HG02759 (cell line): Measurements from ENCODE around the gene FRMPD2.

Source experiments
- ATAC-seq: cut with Tn5 transposase; IDR thresholded peaks from one replicate; pipeline ENCODE4 v1.9.1; 2021; ENCODE audit warnings: mild to moderate bottlenecking, moderate library complexity; ENCODE audit not compliant: unreplicated experiment

The FRMPD2 gene, protein sequence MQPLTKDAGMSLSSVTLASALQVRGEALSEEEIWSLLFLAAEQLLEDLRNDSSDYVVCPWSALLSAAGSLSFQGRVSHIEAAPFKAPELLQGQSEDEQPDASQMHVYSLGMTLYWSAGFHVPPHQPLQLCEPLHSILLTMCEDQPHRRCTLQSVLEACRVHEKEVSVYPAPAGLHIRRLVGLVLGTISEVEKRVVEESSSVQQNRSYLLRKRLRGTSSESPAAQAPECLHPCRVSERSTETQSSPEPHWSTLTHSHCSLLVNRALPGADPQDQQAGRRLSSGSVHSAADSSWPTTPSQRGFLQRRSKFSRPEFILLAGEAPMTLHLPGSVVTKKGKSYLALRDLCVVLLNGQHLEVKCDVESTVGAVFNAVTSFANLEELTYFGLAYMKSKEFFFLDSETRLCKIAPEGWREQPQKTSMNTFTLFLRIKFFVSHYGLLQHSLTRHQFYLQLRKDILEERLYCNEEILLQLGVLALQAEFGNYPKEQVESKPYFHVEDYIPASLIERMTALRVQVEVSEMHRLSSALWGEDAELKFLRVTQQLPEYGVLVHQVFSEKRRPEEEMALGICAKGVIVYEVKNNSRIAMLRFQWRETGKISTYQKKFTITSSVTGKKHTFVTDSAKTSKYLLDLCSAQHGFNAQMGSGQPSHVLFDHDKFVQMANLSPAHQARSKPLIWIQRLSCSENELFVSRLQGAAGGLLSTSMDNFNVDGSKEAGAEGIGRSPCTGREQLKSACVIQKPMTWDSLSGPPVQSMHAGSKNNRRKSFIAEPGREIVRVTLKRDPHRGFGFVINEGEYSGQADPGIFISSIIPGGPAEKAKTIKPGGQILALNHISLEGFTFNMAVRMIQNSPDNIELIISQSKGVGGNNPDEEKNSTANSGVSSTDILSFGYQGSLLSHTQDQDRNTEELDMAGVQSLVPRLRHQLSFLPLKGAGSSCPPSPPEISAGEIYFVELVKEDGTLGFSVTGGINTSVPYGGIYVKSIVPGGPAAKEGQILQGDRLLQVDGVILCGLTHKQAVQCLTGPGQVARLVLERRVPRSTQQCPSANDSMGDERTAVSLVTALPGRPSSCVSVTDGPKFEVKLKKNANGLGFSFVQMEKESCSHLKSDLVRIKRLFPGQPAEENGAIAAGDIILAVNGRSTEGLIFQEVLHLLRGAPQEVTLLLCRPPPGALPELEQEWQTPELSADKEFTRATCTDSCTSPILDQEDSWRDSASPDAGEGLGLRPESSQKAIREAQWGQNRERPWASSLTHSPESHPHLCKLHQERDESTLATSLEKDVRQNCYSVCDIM (N-terminal part only)

GRCh38 chr10:48274636-48275035, at the start of gene FRMPD2:
FRMPD2 (minus strand) TSS chr10:48274696; CDS start chr10:48274567, 129 bp downstream.
- no peak for ATAC-seq

- ATAC-seq = no peak
These were observed 47.5 kb upstream of the FRMPD2 start for GRCh38 chr10:48322017-48322416.

- ATAC-seq = no peak
These were observed 43.0 kb upstream of the FRMPD2 start for GRCh38 chr10:48317321-48317990.

- no peak for ATAC-seq
These were observed 41.7 kb upstream of the FRMPD2 start for GRCh38 chr10:48316236-48316635.

GRCh38 chr10:48314107-48314506, 39.6 kb upstream of the FRMPD2 start:
- no peak for ATAC-seq

DNA sequence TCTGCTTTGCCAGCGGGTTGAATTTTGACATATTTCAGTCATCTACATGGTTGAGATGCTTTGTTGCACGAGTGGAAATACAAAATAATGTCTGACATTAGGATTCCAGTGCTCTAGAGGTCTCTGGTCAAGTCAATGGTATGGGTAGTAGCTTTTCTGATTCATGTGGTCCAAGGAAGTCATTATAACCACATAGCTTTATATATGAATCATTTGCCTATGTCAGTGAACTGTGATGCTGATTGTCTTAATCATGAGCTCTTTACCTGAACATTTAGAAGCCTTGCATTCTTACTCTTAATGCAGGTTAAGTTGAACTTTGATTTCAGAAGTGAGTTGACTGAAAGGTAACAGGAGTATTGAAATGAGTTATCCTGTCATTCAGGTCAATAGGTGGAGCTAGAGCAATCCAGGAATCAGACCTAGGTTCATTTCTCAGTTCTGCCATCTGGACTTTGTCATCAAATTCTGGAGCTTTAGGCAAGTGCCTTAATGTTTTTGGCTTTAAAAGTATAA, 35.3 kb upstream of the FRMPD2 start:
- no peak for ATAC-seq

- ATAC-seq = no peak
These were observed 33.2 kb upstream of the FRMPD2 start for GRCh38 chr10:48307711-48308018.

- peak; percentile 37 for ATAC-seq
These were observed 32.6 kb upstream of the FRMPD2 start for GRCh38 chr10:48306870-48307710.

DNA sequence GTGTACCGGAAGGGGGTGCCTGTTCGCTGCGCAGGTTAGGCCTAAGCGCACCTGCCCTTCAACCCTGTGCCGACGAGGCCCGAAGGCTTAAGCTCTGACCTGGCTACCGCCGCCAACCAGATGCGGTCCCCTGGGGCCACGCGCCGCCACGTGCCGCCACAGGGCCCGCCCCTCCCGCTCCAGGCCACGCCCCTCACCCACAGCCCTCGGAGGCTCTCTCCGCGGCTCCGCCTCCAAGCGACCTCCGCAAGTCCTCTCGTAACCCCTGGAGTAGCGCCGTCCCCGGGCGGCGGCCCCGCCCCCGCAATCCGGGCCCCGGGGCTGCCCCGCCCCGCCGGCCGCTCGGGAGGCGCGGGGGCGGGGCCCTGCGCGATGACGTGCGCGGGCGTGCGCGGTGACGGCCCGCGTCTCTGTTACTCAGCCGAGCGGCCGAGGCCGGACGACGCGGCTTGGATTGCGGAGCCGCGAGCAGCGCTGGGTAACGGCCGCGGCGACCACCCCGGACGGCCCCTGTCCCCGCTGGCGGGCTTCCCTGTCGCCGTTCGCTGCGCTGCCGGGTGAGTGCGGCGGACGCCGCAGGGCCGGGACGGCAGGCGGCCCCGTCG, 31.9 kb upstream of the FRMPD2 start, which contains the start of gene MAPK8:
Gene MAPK8 (plus strand): TSS at position 413 of the 605 bp plus-strand sequence. CDS start 94,984 bp downstream, outside the sequence.
- peak; percentile 85 for ATAC-seq

DNA sequence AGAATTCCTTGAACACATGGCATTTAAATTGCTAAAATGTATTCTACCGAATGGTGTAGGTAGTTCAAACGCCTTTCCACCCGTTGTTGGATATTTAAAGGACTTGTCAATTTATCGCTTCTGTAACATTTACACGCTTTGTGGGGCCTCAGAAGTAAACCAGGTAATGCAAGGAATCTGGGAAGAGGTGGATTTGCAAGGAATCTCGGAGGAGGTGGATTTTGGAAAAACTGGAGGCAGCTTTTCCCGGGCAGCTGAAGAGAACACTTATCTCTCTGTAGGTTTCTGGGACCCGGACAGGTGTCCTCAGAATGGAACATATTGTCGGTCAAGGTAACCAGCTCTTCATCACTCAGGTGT, 31.4 kb upstream of the FRMPD2 start:
- no peak for ATAC-seq

DNA sequence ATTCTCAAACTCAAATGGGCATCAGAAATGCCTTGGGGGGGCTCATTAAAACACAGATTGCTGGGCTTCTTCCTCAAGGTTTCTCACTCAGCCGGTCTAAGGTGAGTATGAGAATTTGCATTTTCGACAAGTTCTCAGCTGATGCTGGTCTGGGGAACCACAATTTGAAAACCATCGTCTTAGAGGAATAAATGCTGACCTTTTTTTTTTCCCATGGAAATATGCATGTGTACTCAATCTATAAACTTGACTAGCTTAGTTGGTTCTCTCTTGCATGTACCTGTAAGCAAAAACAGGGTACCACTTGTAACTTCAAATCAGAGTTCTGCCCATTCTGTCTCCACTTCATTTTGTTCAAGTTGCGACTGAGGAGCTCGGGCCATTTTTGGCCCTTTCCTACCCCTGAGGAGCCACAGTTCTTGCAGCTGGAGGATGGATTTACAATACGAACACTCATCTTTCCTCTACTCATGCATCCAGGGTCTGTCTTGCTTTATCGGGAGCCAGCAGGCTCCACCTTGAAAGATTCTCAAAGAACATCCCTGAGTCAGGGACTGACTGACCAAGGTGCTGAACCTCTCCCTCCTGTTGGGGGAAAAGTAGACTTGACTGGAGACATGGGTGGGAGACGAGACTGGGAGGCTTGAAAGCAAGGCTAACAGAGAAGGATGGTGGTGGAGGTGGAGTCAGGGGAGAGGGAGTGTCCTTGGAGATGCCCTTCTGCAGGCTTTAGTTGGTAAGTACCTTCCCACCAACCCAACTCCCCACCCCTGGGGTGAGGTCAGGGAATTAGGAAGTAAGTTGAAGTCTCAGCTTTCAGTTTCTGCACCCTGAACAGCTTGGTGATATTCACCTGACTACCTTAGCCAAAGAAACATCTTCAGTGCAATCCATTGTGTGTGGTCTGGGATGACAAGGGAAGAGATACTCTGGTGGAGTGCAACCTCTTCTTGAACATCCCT, 28.3 kb upstream of the FRMPD2 start:
- ATAC-seq = no peak

- ATAC-seq = no peak
These were observed 26.1 kb upstream of the FRMPD2 start for GRCh38 chr10:48300556-48300955.

DNA sequence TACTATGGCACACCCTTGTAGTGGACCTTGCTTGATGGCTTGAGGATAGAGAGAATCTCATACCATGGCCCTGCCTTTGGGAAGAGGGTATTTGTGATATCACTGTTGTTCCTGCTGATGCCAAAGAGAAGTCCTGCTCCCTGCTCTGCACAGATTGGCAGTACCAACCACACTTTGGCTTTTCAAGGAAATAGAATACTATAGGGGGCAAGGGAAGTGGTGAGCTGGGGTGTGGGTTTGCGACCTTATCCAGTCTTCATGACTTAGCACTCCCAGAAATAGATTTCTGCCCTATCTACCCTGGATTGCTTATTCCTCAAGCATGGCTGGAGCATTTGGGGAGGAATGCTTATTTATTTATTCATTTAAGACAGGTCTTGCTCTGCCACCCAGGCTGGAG, 25.2 kb upstream of the FRMPD2 start:
- ATAC-seq = no peak

DNA sequence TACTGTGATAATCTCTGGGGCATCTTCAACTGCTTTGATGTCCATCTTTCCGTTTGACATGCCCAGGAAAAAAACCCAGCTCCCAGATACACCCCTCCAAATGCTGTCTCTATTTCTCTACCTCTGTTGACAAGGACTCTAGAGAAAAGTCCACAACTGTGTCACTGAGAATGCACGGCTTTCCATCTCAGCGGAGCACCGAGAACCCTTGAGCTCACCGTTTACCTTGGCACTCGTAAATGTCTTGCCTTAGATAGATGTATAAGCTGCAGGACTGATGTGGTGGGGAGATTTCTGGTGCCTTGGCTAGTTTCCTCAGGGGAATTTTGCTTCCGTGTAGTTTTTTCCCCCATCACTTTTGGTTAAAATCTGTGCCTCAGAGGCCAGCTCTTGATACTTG, 24.6 kb upstream of the FRMPD2 start:
- ATAC-seq = no peak

DNA sequence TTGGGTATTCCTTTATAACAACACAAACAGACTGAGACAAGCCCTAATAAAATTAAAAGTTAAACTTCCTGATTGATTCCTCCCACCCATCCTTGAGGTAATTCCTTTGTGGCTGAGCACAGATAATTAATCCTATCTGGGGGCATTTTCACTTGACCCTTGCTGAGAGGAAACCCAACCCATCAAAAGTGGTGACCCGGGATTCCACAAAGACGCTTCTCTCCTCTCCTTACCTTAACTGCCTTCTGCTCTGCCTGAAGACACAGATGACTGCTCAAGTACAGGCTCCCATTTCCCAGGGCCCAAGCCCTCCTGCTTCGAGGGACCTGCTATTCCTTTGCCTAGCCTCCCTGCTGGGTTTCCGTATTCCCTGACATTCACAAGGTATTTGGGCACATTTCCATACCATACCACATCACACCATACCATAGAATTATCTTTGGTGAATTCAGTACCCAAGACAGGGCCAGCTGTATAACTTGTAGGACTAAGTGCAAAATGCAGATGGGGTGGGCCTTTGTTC, 22.1 kb upstream of the FRMPD2 start:
- ATAC-seq = no peak

GRCh38 chr10:48294431-48294830, 19.9 kb upstream of the FRMPD2 start:
- no peak for ATAC-seq

- no peak for ATAC-seq
These were observed 18.1 kb upstream of the FRMPD2 start for GRCh38 chr10:48292616-48293015.

GRCh38 chr10:48291190-48291589, 16.7 kb upstream of the FRMPD2 start:
- ATAC-seq = no peak
